PC-3 (cell line): Measurements from ENCODE around the gene KIR2DL3. TPM values are rescaled to one million over a fixed set of nuclear protein-coding genes. Genes with fewer than 3 reads are reported as not detected.

Experiments used
- ATAC-seq: fragments of 200-7000 bp; cut with Tn5 transposase; 2 replicates; pipeline ENCODE4 v1.9.1; 2020; ENCODE audit warnings: mild to moderate bottlenecking, moderate library complexity
- BruUV-seq: library from RNA; stranded (reverse); fragments of 400-500 nt; replicated peaks from 2 replicates; lab custom pipeline; 2021; lab: Mats Ljungman, UMichigan
- CTCF ChIA-PET: fragments of 300-600 bp; sonication (Branson Sonifier 250); formaldehyde crosslinking; loops from one replicate; lab custom pipeline; 2022; ENCODE audit warnings: antibody characterized with exemption; lab: Charles Lee
- POLR2A ChIA-PET: fragments of 300-600 bp; sonication (Branson Sonifier 250); formaldehyde crosslinking; loops from one replicate; lab custom pipeline; 2022; ENCODE audit warnings: antibody characterized with exemption; ENCODE audit not compliant: unreplicated experiment; lab: Charles Lee
- DNase-seq: peaks from one replicate; pipeline ENCODE4 v3.0.0-alpha.2; 2015
- H2AFZ ChIP-seq: fragments of 300-600 bp; sonication (generic); 2 replicates; pipeline ENCODE4 v1.6.0; 2016; ENCODE audit warnings: antibody characterized with exemption, low read length
- H3F3A ChIP-seq: fragments of 300-600 bp; sonication (generic); one replicate; pipeline ENCODE4 v1.6.0; 2017; ENCODE audit warnings: antibody characterized with exemption, low read length, control low read depth, mild to moderate bottlenecking; ENCODE audit not compliant: unreplicated experiment
- H3K27ac ChIP-seq: fragments of 300-600 bp; sonication (generic); 2 replicates; pipeline ENCODE4 v1.5.1; 2016; ENCODE audit warnings: mild to moderate bottlenecking, low read length
- H3K27me3 ChIP-seq: fragments of 300-600 bp; sonication (generic); 2 replicates; pipeline ENCODE4 v1.6.1; 2016; ENCODE audit warnings: low read length, mixed read lengths
- H3K36me3 ChIP-seq: fragments of 300-600 bp; sonication (generic); 2 replicates; pipeline ENCODE4 v1.6.1; 2016; ENCODE audit warnings: low read depth, mixed run types, low read length, mixed read lengths
- H3K4me1 ChIP-seq: fragments of 300-600 bp; sonication (generic); 2 replicates; pipeline ENCODE4 v1.5.1; 2016; ENCODE audit warnings: low read length; ENCODE audit not compliant: insufficient read depth
- H3K4me2 ChIP-seq: fragments of 300-600 bp; sonication (generic); 2 replicates; pipeline ENCODE4 v1.6.0; 2016; ENCODE audit warnings: low read length
- H3K4me3 ChIP-seq: fragments of 300-600 bp; sonication (generic); 2 replicates; pipeline ENCODE4 v1.5.1; 2016; ENCODE audit warnings: mild to moderate bottlenecking, low read length, mixed read lengths
- H3K79me2 ChIP-seq: fragments of 300-600 bp; sonication (generic); 2 replicates; pipeline ENCODE4 v1.6.1; 2017; ENCODE audit warnings: low read length, mixed read lengths
- H3K9ac ChIP-seq: fragments of 300-600 bp; sonication (generic); 2 replicates; pipeline ENCODE4 v1.6.0; 2016; ENCODE audit warnings: mild to moderate bottlenecking, low read length
- H3K9me2 ChIP-seq: fragments of 300-600 bp; sonication (generic); replicated peaks from 2 replicates; pipeline ENCODE4 v1.6.1; 2016; ENCODE audit warnings: mixed run types, low read length, mixed read lengths
- H3K9me3 ChIP-seq: fragments of 300-600 bp; sonication (generic); 2 replicates; pipeline ENCODE4 v1.6.1; 2016; ENCODE audit warnings: low read length, mixed read lengths
- H4K20me1 ChIP-seq: fragments of 300-600 bp; sonication (generic); 2 replicates; pipeline ENCODE4 v1.6.1; 2016; ENCODE audit warnings: low read length, mixed read lengths
- EZH2 ChIP-seq: fragments of 300-600 bp; sonication (generic); IDR thresholded peaks from one replicate; pipeline ENCODE4 v1.6.1; 2017; ENCODE audit warnings: antibody characterized with exemption, mild to moderate bottlenecking, low read length; ENCODE audit not compliant: unreplicated experiment
- EZH2phosphoT487 ChIP-seq: fragments of 300-600 bp; sonication (generic); IDR thresholded peaks from 2 replicates; pipeline ENCODE4 v1.6.1; 2018; ENCODE audit warnings: mild to moderate bottlenecking, antibody characterized with exemption, low read length, borderline replicate concordance
- intact Hi-C: fragments of 100-400 bp; cut with micrococcal nuclease; formaldehyde crosslinking; loops from 2 replicates; pipeline ENCODE4 v1.9.0; 2023
- total RNA-seq: library from RNA; depleted of rRNA; stranded (reverse); fragments of >200 nt; gene quantifications from 2 replicates; pipeline ENCODE4 v1.2.3, GENCODE V29; 2014; rRNA removed
- TF ChIP-seq, protein P1 (sequence below): fragments of 300-600 bp; sonication (generic); conservative IDR thresholded peaks from 2 replicates; pipeline ENCODE4 v1.5.1; 2017; ENCODE audit warnings: antibody characterized with exemption, low read depth, mild to moderate bottlenecking, low read length

The KIR2DL3 gene
- total RNA-seq, 1 experiment from 2014 or later = not detected

DNA sequence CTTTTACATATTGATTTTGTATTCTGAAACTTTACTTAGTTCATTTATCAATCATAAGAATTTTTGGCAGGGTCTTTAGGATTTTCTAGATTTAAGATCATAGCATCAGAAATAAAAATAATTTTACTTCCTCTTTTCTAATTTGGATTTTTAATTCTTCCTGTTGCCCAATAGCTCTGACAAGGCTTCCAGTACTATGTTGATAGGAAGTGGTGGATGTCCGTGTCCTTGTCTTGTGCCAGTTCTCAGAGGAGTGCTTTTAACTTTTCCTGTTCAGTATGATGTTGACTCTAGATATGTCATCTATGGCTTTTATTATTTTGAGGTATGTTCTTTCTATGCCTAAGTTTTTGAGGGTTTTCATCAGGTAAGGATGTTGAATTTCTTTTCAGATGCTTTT, 57.4 kb downstream of the KIR2DL3 start:
- H3K4me1 ChIP-seq = no peaks in the 10 kb centered on the region
- no peak overlapping the region for H2AFZ ChIP-seq
- H4K20me1 ChIP-seq = no peaks in the 10 kb centered on the region
- intact Hi-C loops = no loop called here
- H3K9me2 ChIP-seq = no peaks in the 10 kb centered on the region
- no peak overlapping the region for H3K9ac ChIP-seq
- no peak overlapping the region for H3K4me3 ChIP-seq
- no peaks in the 10 kb centered on the region for H3K79me2 ChIP-seq
- ChIA-PET POLR2A (no interaction called here), CTCF (no interaction called here)
- H3K9me3 ChIP-seq = peaks cover 5% of the 10 kb centered on the region; the same call in 1 of the 2 replicates
- no peaks in the 10 kb centered on the region for H3F3A ChIP-seq
- H3K27ac ChIP-seq = no peak overlapping the region
- peaks cover 40% of the 10 kb centered on the region for H3K27me3 ChIP-seq
- no peak for DNase-seq
- no peak overlapping the region for H3K4me2 ChIP-seq
- no peak for TF ChIP-seq EZH2
- no peak for TF ChIP-seq EZH2phosphoT487
- TF ChIP-seq, protein P1, sequence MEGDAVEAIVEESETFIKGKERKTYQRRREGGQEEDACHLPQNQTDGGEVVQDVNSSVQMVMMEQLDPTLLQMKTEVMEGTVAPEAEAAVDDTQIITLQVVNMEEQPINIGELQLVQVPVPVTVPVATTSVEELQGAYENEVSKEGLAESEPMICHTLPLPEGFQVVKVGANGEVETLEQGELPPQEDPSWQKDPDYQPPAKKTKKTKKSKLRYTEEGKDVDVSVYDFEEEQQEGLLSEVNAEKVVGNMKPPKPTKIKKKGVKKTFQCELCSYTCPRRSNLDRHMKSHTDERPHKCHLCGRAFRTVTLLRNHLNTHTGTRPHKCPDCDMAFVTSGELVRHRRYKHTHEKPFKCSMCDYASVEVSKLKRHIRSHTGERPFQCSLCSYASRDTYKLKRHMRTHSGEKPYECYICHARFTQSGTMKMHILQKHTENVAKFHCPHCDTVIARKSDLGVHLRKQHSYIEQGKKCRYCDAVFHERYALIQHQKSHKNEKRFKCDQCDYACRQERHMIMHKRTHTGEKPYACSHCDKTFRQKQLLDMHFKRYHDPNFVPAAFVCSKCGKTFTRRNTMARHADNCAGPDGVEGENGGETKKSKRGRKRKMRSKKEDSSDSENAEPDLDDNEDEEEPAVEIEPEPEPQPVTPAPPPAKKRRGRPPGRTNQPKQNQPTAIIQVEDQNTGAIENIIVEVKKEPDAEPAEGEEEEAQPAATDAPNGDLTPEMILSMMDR = no peak
- BruUV-seq = no TSS peak
- no peaks in the 10 kb centered on the region for H3K36me3 ChIP-seq
- no peak for ATAC-seq

Other genes starting within 250 kb of the KIR2DL3 start
- gene LAIR2, start 235.7 kb upstream of the KIR2DL3 start, total RNA-seq = not detected in 2 replicates
- gene LILRA2, start 164.7 kb upstream of the KIR2DL3 start, total RNA-seq = not detected in 2 replicates
- not detected in 2 replicates for gene LILRA1, start 144.9 kb upstream of the KIR2DL3 start, total RNA-seq
- gene LILRB1, start 108.0 kb upstream of the KIR2DL3 start, total RNA-seq = not detected in 2 replicates
- gene LILRB4, start 75.5 kb upstream of the KIR2DL3 start, total RNA-seq = not detected in 2 replicates
- not detected in 2 replicates for gene KIR3DL3, start 14.1 kb upstream of the KIR2DL3 start, total RNA-seq
- gene KIR2DL1, start 31.3 kb downstream of the KIR2DL3 start, total RNA-seq = not detected in 2 replicates
- not detected in 2 replicates for gene KIR2DL4, start 65.1 kb downstream of the KIR2DL3 start, total RNA-seq
- not detected in 2 replicates for gene KIR3DL1, start 78.0 kb downstream of the KIR2DL3 start, total RNA-seq
- gene KIR2DS4, start 94.2 kb downstream of the KIR2DL3 start, total RNA-seq = not detected in 2 replicates
- not detected in 2 replicates for gene KIR3DL2, start 111.9 kb downstream of the KIR2DL3 start, total RNA-seq
- gene FCAR, start 135.7 kb downstream of the KIR2DL3 start, total RNA-seq = not detected in 2 replicates
- gene NCR1, start 167.6 kb downstream of the KIR2DL3 start, total RNA-seq = not detected in 2 replicates
- gene NLRP7, start 209.0 kb downstream of the KIR2DL3 start, total RNA-seq = not detected in 2 replicates
- not detected in 2 replicates for gene NLRP2, start 227.9 kb downstream of the KIR2DL3 start, total RNA-seq